GM12878 (cell line): ENCODE data around the gene GABBR2.

Source experiments
- BRCA1 ChIP-seq: IDR thresholded peaks from 2 replicates; pipeline ENCODE4 v1.6.1; 2011; ENCODE audit warnings: low read depth, low read length, improper control_type of control experiment
- CTCF ChIP-seq, 3 experiments: IDR thresholded peaks in 2 of 3; conservative IDR thresholded peaks in 1 of 3; 2 replicates each; pipeline ENCODE4 v1.5.1; 2011; ENCODE audit warnings: low read depth in 3 of 3, low read length in 3 of 3, mild to moderate bottlenecking in 3 of 3, control low read depth in 2 of 3, moderate library complexity in 2 of 3, inconsistent platforms in 1 of 3, mixed read lengths in 1 of 3; ENCODE audit not compliant: control insufficient read depth in 2 of 3, insufficient read depth in 1 of 3; ENCODE audit errors: extremely low read depth in 1 of 3
- E4F1 ChIP-seq: fragments of 450-650 bp; IDR thresholded peaks from 2 replicates; pipeline ENCODE4 v1.6.1; 2018; ENCODE audit warnings: borderline replicate concordance, mild to moderate bottlenecking; ENCODE audit not compliant: partially characterized antibody
- EP300 ChIP-seq, 2 experiments: fragments of 150-350 bp in 1 of 2; IDR thresholded peaks; 2 replicates each; pipeline ENCODE4 v1.6.1; 2011 to 2012; ENCODE audit warnings: low read depth in 2 of 2, low read length in 2 of 2, borderline replicate concordance in 1 of 2, improper control_type of control experiment in 1 of 2, inconsistent platforms in 1 of 2; ENCODE audit not compliant: control insufficient read depth in 1 of 2
- FOXK2 ChIP-seq: fragments of 450-650 bp; IDR thresholded peaks from 2 replicates; pipeline ENCODE4 v1.6.1; 2017; ENCODE audit warnings: mild to moderate bottlenecking, moderate library complexity
- POLR2AphosphoS5 ChIP-seq: IDR thresholded peaks from 2 replicates; pipeline ENCODE4 v1.6.1; 2011; ENCODE audit warnings: mild to moderate bottlenecking, low read length, inconsistent platforms
- TAF1 ChIP-seq: IDR thresholded peaks from 2 replicates; pipeline ENCODE4 v1.6.1; 2011; ENCODE audit warnings: mild to moderate bottlenecking, low read depth, low read length, borderline replicate concordance
- TCF12 ChIP-seq: IDR thresholded peaks from 2 replicates; pipeline ENCODE4 v1.6.1; 2011; ENCODE audit warnings: low read depth, mild to moderate bottlenecking, low read length
- YY1 ChIP-seq: IDR thresholded peaks from 2 replicates; pipeline ENCODE4 v1.6.1; 2011; ENCODE audit warnings: low read depth, mild to moderate bottlenecking, low read length
- ZNF274 ChIP-seq: IDR thresholded peaks from one replicate; pipeline ENCODE4 v1.8.0; 2011; ENCODE audit not compliant: insufficient read length, insufficient read depth

GRCh38 chr9:98596486-98596885 lies 112.2 kb downstream of the GABBR2 start:
- TF ChIP-seq FOXK2 (no peak), YY1 (no peak), TAF1 (no peak), POLR2AphosphoS5 (no peak), TCF12 (no peak), CTCF (IDR thresholded peaks at IDR 0.05 in 2 of 3, conservative IDR thresholded peaks at IDR 0.05 in 1 of 3; ENCODE audit: control insufficient read depth in 2 of 3, extremely low read depth in 1 of 3, insufficient read depth in 1 of 3, low read depth in 3 of 3, low read length in 3 of 3) (no peak), ZNF274 (no peak), EP300 (IDR thresholded peaks at IDR 0.05; ENCODE audit: borderline replicate concordance in 1 of 2, control insufficient read depth in 1 of 2, low read depth in 2 of 2, low read length in 2 of 2) (no peak), BRCA1 (no peak), E4F1 (no peak)
